HFF-Myc (cell line): ENCODE measurements around the gene TBX4.
"Not testable (repeated sequence)": the region's sequence is repeated elsewhere in the genome, so short reads cannot be mapped to it uniquely, and the experiment has no call there.

Experiments used
- DNase-seq: peaks from one replicate; pipeline ENCODE4 v3.0.0-alpha.2; 2011; ENCODE audit warnings: low read depth; ENCODE audit errors: extremely low read depth
- H3K4me3 ChIP-seq: replicated peaks from 2 replicates; pipeline ENCODE4 v1.5.1; 2011; ENCODE audit warnings: low read depth, mild to moderate bottlenecking, control low read depth, low read length
- CTCF ChIP-seq: IDR thresholded peaks from 2 replicates; pipeline ENCODE4 v1.5.1; 2012; ENCODE audit warnings: mild to moderate bottlenecking, low read depth, low read length, control low read depth; ENCODE audit errors: missing control alignments

TBX4 gene

GRCh38 chr17:61423967-61424649, 28.1 kb upstream of the TBX4 start:
- no peak for DNase-seq
- no peak for TF ChIP-seq CTCF
- no peak overlapping the region for H3K4me3 ChIP-seq

- peak; percentile 10 for TF ChIP-seq CTCF
- no peak overlapping the region for H3K4me3 ChIP-seq
- DNase-seq = no peak
Measured at GRCh38 chr17:61425682-61426481, 26.3 kb upstream of the TBX4 start.

- no peak overlapping the region for H3K4me3 ChIP-seq
- no peak for DNase-seq
- no peak for TF ChIP-seq CTCF
Measured at GRCh38 chr17:61426482-61427304, 25.5 kb upstream of the TBX4 start.

GRCh38 chr17:61427567-61427966, 24.7 kb upstream of the TBX4 start:
- DNase-seq = no peak
- H3K4me3 ChIP-seq = no peak overlapping the region
- TF ChIP-seq CTCF = no peak

GRCh38 chr17:61429274-61429673, 22.9 kb upstream of the TBX4 start:
- no peak for TF ChIP-seq CTCF
- no peak for DNase-seq
- H3K4me3 ChIP-seq = no peak overlapping the region

GRCh38 chr17:61429831-61430230, 22.4 kb upstream of the TBX4 start:
- DNase-seq, H3K4me3 ChIP-seq: not testable (repeated sequence)
